ENCODE measurements around the gene MACROH2A1.

DNA sequence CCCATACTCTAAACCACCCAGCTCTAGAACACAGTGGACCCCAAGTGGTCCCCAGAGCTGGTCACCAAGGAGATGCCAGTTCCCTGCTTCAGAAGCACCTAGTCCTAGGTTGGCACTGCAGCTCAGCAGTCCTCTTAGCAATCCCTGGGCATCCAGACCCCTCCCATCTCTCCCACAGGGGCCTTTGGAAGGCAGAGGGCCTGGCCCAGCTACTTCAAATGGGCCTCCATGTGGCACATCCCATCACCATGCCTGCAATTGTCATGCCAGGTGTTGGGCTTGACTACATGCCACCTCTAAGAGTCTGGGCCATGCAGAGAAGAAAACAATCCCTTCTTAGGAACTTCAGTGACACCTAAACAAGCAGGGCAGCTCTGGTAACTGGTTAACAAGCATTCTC is 14.1 kb downstream of the MACROH2A1 start:
- TF ChIP-seq, protein P1, sequence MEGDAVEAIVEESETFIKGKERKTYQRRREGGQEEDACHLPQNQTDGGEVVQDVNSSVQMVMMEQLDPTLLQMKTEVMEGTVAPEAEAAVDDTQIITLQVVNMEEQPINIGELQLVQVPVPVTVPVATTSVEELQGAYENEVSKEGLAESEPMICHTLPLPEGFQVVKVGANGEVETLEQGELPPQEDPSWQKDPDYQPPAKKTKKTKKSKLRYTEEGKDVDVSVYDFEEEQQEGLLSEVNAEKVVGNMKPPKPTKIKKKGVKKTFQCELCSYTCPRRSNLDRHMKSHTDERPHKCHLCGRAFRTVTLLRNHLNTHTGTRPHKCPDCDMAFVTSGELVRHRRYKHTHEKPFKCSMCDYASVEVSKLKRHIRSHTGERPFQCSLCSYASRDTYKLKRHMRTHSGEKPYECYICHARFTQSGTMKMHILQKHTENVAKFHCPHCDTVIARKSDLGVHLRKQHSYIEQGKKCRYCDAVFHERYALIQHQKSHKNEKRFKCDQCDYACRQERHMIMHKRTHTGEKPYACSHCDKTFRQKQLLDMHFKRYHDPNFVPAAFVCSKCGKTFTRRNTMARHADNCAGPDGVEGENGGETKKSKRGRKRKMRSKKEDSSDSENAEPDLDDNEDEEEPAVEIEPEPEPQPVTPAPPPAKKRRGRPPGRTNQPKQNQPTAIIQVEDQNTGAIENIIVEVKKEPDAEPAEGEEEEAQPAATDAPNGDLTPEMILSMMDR (IDR thresholded peaks at IDR 0.05; ENCODE audit: insufficient read depth, low read length, poor library complexity, severe bottlenecking): no peak
- no peak for TF ChIP-seq EZH2phosphoT487 (conservative IDR thresholded peaks at IDR 0.05; ENCODE audit: low read length)
